Stomach (tissue), 9 donors: ENCODE data around the gene CEP112. TPM values are rescaled to one million over a fixed set of nuclear protein-coding genes. Genes with fewer than 3 reads are reported as not detected.
A peak's percentile ranks its signal among the peaks of the same experiment; 100 is the strongest.

Experiments
- DNase-seq, 2 donors: peaks; one replicate each; pipeline versions ENCODE4 v3.0.0 to v3.0.0-alpha.2; 2013 to 2019
- H3K27ac ChIP-seq, 5 donors: fragments of 200-600 bp in 4 of 5; sonication (generic) in 4 of 5; one replicate each; pipeline ENCODE4 v1.5.1; 2013 to 2019; ENCODE audit warnings: mild to moderate bottlenecking in 1 of 5, moderate library complexity in 1 of 5
- H3K27me3 ChIP-seq, 3 donors: fragments of 200-600 bp; sonication (generic); one replicate each; pipeline ENCODE4 v1.5.1; 2017 to 2019; ENCODE audit warnings: mixed run types in 1 of 3
- H3K36me3 ChIP-seq, 4 donors: fragments of 200-600 bp; sonication (generic); 1 replicate in 3 of 4; 2 replicates in 1 of 4; pipeline ENCODE4 v1.5.1; 2016 to 2019
- H3K4me1 ChIP-seq, 4 donors: fragments of 200-600 bp; sonication (generic); one replicate each; pipeline ENCODE4 v1.5.1; 2016 to 2019
- H3K4me3 ChIP-seq, 4 donors: fragments of 200-600 bp; sonication (generic) in 3 of 4; one replicate each; pipeline ENCODE4 v1.5.1; 2016 to 2019; ENCODE audit warnings: mild to moderate bottlenecking in 1 of 4
- H3K9me3 ChIP-seq, 4 donors: fragments of 200-600 bp; sonication (generic); one replicate each; pipeline ENCODE4 v1.5.1; 2016 to 2019
- EP300 ChIP-seq: sonication (generic); formaldehyde crosslinking; IDR thresholded peaks from one replicate; pipeline ENCODE4 v1.6.1; 2017; ENCODE audit warnings: antibody characterized with exemption
- POLR2A ChIP-seq, 4 donors: fragments of 450-650 bp; IDR thresholded peaks; one replicate each; pipeline ENCODE4 v1.6.1; 2016; ENCODE audit warnings: antibody characterized with exemption in 4 of 4, control low read depth in 2 of 4, mild to moderate bottlenecking in 1 of 4, moderate library complexity in 1 of 4
- POLR2AphosphoS5 ChIP-seq, 3 donors: sonication (generic); formaldehyde crosslinking; IDR thresholded peaks; one replicate each; pipeline ENCODE4 v1.6.1; 2016; ENCODE audit warnings: antibody characterized with exemption in 3 of 3
- WGBS, 5 donors: extraction: QIAGEN DNeasy Blood & Tissue Kit in 3 of 5; methylation state at CpG; one replicate each; pipeline versions ENCODE4 v1.1.5 to v1.1.7; 2013 to 2018; 5-methylcytosine and 5-hydroxymethylcytosine counted together
- intact Hi-C: fragments of 100-400 bp; cut with DNase I; formaldehyde crosslinking; loops from one replicate; pipeline ENCODE4 v1.15.1; 2023; ENCODE audit warnings: low total_unique reads
- polyA plus RNA-seq, 3 donors: library from polyadenylated mRNA; stranded (reverse); fragments of 200-250 nt; gene quantifications; one replicate each; pipeline ENCODE4 v1.2.3, GENCODE V29; 2013
- total RNA-seq, 5 donors: library from RNA; depleted of rRNA; stranded (reverse); fragments of >200 nt; gene quantifications; one replicate each; pipeline versions ENCODE4 v1.1.0 to v1.2.3, GENCODE V29; 2014 to 2016
- TF ChIP-seq, protein P1 (sequence below), 7 experiments: fragments of 450-650 bp in 4 of 7; fragments of 200-600 bp in 3 of 7; sonication (generic) in 3 of 7; IDR thresholded peaks; one replicate each; pipeline ENCODE4 v1.5.1; 2016 to 2019; ENCODE audit warnings: antibody characterized with exemption in 7 of 7, control low read depth in 2 of 7, mild to moderate bottlenecking in 1 of 7
- donor health status: healthy with polysubstance abuse.
- donor health status: Bipolar disorder and iron deficiency.
- donor health status: healthy.

CEP112 gene
- total and polyA plus RNA-seq, 8 donors = 3.5 to 108 (median 13.3) TPM

DNA sequence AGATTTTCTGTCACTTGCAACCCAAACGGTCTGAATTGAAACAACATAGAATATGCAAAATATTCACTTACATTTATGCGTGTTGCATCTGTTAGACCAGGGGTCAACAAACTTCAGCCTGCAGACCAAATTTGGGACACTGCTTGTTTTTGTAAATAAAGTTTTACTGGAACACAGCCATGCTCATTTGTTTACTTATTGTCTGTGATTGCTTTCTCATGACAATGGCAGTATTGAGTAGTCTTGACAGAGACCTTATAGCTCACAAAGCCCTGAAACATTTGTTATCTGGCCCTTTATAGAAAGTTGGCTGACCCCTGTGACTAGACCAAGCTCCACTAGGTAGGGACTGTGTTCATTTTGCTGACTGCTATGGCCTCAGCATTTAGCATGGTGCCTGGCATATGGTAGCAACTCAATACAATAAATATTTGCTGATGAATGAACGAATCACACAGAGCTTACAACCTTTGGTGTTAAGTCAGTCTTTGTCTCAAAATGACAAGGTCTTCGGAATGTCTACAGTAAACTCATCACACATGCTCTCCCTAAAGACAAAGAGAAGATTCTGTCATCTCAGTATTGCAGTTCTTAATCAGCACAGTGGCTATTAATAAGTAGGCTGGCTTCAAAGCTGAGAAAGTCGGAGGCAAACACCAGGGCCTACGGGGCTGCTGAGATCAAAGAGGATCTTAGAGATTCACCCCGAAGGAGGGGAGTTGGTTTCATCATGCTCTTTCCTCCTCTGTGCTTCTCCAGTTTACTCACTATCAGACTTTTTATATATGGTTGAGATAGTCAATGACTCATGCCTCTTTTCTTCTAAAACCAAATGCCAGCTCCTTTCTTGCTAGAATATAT, 535.3 kb downstream of the CEP112 start:
- intact Hi-C loops = no loop called here
- H3K27me3 ChIP-seq = no peaks in the 10 kb centered on the region
- H3K4me3 ChIP-seq = no peak overlapping the region
- H3K4me1 ChIP-seq = peaks cover 0 to 4% (median 0%) of the 10 kb centered on the region in 4 donors
- TF ChIP-seq EP300 (no peak), POLR2AphosphoS5 (IDR thresholded peaks at IDR 0.05) (no peak)
- TF ChIP-seq, protein P1, sequence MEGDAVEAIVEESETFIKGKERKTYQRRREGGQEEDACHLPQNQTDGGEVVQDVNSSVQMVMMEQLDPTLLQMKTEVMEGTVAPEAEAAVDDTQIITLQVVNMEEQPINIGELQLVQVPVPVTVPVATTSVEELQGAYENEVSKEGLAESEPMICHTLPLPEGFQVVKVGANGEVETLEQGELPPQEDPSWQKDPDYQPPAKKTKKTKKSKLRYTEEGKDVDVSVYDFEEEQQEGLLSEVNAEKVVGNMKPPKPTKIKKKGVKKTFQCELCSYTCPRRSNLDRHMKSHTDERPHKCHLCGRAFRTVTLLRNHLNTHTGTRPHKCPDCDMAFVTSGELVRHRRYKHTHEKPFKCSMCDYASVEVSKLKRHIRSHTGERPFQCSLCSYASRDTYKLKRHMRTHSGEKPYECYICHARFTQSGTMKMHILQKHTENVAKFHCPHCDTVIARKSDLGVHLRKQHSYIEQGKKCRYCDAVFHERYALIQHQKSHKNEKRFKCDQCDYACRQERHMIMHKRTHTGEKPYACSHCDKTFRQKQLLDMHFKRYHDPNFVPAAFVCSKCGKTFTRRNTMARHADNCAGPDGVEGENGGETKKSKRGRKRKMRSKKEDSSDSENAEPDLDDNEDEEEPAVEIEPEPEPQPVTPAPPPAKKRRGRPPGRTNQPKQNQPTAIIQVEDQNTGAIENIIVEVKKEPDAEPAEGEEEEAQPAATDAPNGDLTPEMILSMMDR (IDR thresholded peaks at IDR 0.05) = no peak
- no peaks in the 10 kb centered on the region for H3K36me3 ChIP-seq
- no peak overlapping the region for H3K27ac ChIP-seq
- 50 to 68% (median 64%) methylated on average over 7 of the region's 7 CpGs for WGBS, 5 donors
- no peak for DNase-seq
- no peaks in the 10 kb centered on the region for H3K9me3 ChIP-seq

DNA sequence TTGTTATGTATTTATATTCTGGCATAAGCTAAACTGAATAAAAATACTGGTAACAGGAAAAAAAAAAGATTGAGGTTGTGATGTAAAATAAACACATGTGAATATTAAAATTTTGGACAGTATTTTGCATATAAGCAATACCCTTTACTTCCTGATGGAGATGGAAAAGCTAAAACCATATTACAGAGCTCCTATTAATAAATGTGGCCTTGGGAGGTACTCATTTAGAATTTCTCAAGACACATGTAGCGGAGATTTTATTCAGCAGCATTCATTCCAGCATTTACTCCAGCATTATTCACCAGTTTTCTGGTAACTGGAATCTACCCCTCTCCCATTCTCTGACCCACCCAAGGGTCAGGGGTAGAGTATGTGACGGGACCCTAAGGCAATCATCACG, 536.2 kb downstream of the CEP112 start:
- TF ChIP-seq, protein P1 (IDR thresholded peaks at IDR 0.05) = no peak
- TF ChIP-seq POLR2AphosphoS5 (IDR thresholded peaks at IDR 0.05) (no peak), EP300 (no peak), POLR2A (IDR thresholded peaks at IDR 0.05) (no peak)
- WGBS, 5 donors = 64 to 100% (median 99%) methylated on average over 3 of the region's 3 CpGs
- Histone ChIP-seq H3K36me3 (no peaks in the 10 kb centered on the region), H3K27me3 (no peaks in the 10 kb centered on the region), H3K27ac (no peak overlapping the region), H3K4me3 (no peak overlapping the region), H3K9me3 (no peaks in the 10 kb centered on the region), H3K4me1 (peaks cover 0 to 4% (median 0%) of the 10 kb centered on the region in 4 donors)
- intact Hi-C loops = no loop called here
- DNase-seq = no peak

DNA sequence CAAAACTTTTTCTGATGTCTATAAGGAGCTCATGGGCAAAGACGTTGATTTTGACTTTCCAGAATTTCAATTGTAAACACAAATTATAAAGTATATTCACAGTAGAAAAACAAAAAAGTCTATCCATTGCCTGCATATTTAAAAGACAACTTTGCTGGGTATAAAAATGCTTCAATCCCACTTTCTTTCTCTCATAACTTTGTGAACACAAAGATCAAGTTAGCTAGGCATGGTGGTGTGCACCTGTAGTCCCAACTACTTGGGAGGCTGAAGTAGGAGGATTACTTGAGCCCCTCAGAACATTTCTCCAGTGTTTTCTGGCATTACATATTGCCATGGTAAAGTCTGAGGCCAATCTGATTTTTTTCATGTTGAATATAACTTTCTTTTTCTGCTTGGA, 547.4 kb downstream of the CEP112 start:
- intact Hi-C loops = no loop called here
- WGBS, 5 donors = 86 to 97% (median 92%) methylated on average over 1 of the region's 1 CpG

DNA sequence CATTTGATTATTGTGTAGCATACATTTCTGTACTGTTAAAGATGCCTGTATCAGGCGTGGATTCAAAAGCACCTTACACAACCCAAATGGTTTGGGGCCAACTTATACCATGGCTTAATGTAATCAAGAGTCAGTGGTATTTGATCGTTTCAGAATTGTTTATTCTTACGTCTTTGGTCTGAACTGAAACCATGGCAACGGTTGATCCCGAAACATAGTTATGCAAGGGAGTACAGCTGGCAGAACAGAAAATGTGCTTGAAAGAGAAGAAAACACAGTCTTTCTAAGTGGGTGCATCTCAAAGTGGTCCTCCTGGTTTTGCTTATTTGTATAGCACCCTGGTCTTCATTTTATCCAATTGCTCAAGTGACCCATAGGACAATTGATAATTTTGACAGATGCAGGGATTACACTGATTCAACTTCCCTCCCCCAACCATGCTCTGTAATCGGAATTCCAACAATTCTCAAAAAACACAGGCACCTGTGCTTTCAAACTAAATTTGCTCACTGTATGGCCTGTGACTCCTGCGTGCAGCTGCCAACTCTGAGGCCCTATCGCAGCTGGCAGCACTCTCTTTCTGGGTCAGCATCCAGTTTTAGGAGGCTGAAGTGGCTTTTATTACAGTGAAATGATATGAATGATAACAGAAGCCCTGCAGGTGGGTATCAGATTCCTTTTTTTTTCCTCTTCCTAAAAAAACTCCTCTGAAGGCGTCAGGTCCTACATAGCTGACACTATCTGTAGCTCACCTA, 553.5 kb downstream of the CEP112 start:
- peak; percentile 57 to 62 for DNase-seq
- H3K4me3 ChIP-seq = no peak overlapping the region
- H3K4me1 ChIP-seq = peaks cover 13 to 32% (median 31%) of the 10 kb centered on the region in 4 donors
- no peak for TF ChIP-seq POLR2AphosphoS5 (IDR thresholded peaks at IDR 0.05)
- TF ChIP-seq POLR2A (IDR thresholded peaks at IDR 0.05) = no peak
- TF ChIP-seq, protein P1 (IDR thresholded peaks at IDR 0.05) = no peak
- TF ChIP-seq EP300 = no peak
- peak overlapping the region in 1 of 5 donors; percentile 68 for H3K27ac ChIP-seq
- peaks cover 0 to 7% (median 0%) of the 10 kb centered on the region in 4 donors for H3K9me3 ChIP-seq
- H3K27me3 ChIP-seq = no peaks in the 10 kb centered on the region
- H3K36me3 ChIP-seq = no peaks in the 10 kb centered on the region
- intact Hi-C loops = no loop called here
- 21 to 33% (median 26%) methylated on average over 9 of the region's 9 CpGs for WGBS, 5 donors

More for the DNA sequence above, 547.4 kb downstream of the CEP112 start:
- no peak overlapping the region for H3K27ac ChIP-seq
- H3K4me3 ChIP-seq = no peak overlapping the region
- peaks cover 0 to 16% (median 10%) of the 10 kb centered on the region in 4 donors for H3K9me3 ChIP-seq
- TF ChIP-seq POLR2A (IDR thresholded peaks at IDR 0.05) (no peak), POLR2AphosphoS5 (IDR thresholded peaks at IDR 0.05) (no peak)
- TF ChIP-seq, protein P1 (IDR thresholded peaks at IDR 0.05) = no peak
- H3K27me3 ChIP-seq = no peaks in the 10 kb centered on the region
- DNase-seq = no peak
- peaks cover 0 to under 1% (median 0%) of the 10 kb centered on the region in 4 donors for H3K4me1 ChIP-seq
- no peaks in the 10 kb centered on the region for H3K36me3 ChIP-seq
